IMR-90 (cell line): Measurements from ENCODE around the gene RIPOR3. TPM values are rescaled to one million over a fixed set of nuclear protein-coding genes. Genes with fewer than 3 reads are reported as not detected.
A peak's percentile ranks its signal among the peaks of the same experiment; 100 is the strongest.

ENCODE experiments used
- ATAC-seq: fragments of 200-7000 bp; cut with Tn5 transposase; 2 replicates; pipeline ENCODE4 v1.9.1; 2020; ENCODE audit warnings: low read depth, mild to moderate bottlenecking, moderate library complexity
- BruUV-seq: library from RNA; stranded (reverse); fragments of 400-500 nt; replicated peaks from 2 replicates; lab custom pipeline; 2021; lab: Mats Ljungman, UMichigan
- CTCF ChIA-PET: fragments of 300-600 bp; formaldehyde crosslinking; extraction: SDS; loops from one replicate; lab custom pipeline; 2021; ENCODE audit warnings: antibody characterized with exemption; lab: Yijun Ruan, JAX
- POLR2A ChIA-PET: fragments of 300-600 bp; sonication (Branson Sonifier 250); formaldehyde crosslinking; loops from one replicate; lab custom pipeline; 2022; ENCODE audit warnings: antibody characterized with exemption; ENCODE audit not compliant: unreplicated experiment; lab: Charles Lee
- DNase-seq: peaks from one replicate; pipeline ENCODE4 v3.0.0; 2013
- H2AFZ ChIP-seq: replicated peaks from 2 replicates; pipeline ENCODE3; 2013; ENCODE audit warnings: low read length, mild to moderate bottlenecking; ENCODE audit not compliant: poor library complexity
- H2AK5ac ChIP-seq: 2 replicates; pipeline ENCODE4 v1.6.1; 2013; ENCODE audit warnings: low read depth, low read length, inconsistent platforms
- H2AK9ac ChIP-seq: replicated peaks from 2 replicates; pipeline ENCODE3; 2013; ENCODE audit warnings: mild to moderate bottlenecking, low read depth, low read length, moderate library complexity; ENCODE audit not compliant: poor library complexity
- H2BK120ac ChIP-seq: 2 replicates; pipeline ENCODE4 v1.6.1; 2013; ENCODE audit warnings: low read depth, low read length, inconsistent platforms
- H2BK15ac ChIP-seq: 3 replicates; pipeline ENCODE4 v1.6.1; 2013; ENCODE audit warnings: low read depth, low read length, inconsistent platforms
- H2BK20ac ChIP-seq: 2 replicates; pipeline ENCODE4 v1.6.1; 2013; ENCODE audit warnings: low read depth, mild to moderate bottlenecking, inconsistent platforms, low read length, moderate library complexity
- H2BK5ac ChIP-seq: 2 replicates; pipeline ENCODE4 v1.6.1; 2013; ENCODE audit warnings: mild to moderate bottlenecking, low read depth, low read length, inconsistent platforms; ENCODE audit not compliant: poor library complexity, severe bottlenecking
- H3K14ac ChIP-seq: replicated peaks from 2 replicates; pipeline ENCODE4 v1.6.1; 2013; ENCODE audit warnings: low read depth, low read length, inconsistent platforms
- H3K18ac ChIP-seq: 2 replicates; pipeline ENCODE4 v1.6.1; 2013; ENCODE audit warnings: low read depth, low read length, control low read depth
- H3K23ac ChIP-seq: 2 replicates; pipeline ENCODE4 v1.6.1; 2013; ENCODE audit warnings: low read depth, low read length, inconsistent platforms
- H3K27ac ChIP-seq: 2 replicates; pipeline ENCODE4 v1.5.1; 2013; ENCODE audit warnings: mild to moderate bottlenecking, control low read depth, low read length; ENCODE audit not compliant: insufficient read depth
- H3K27me3 ChIP-seq: 2 replicates; pipeline ENCODE4 v1.6.1; 2013; ENCODE audit warnings: low read length; ENCODE audit not compliant: control insufficient read depth, insufficient read depth
- H3K36me3 ChIP-seq: 2 replicates; pipeline ENCODE4 v1.6.1; 2013; ENCODE audit warnings: low read length, mixed read lengths; ENCODE audit not compliant: control insufficient read depth, insufficient read depth
- H3K4ac ChIP-seq: 2 replicates; pipeline ENCODE4 v1.6.1; 2013; ENCODE audit warnings: low read depth, low read length, inconsistent platforms
- H3K4me1 ChIP-seq: 2 replicates; pipeline ENCODE4 v1.6.1; 2013; ENCODE audit warnings: low read length, mixed read lengths; ENCODE audit not compliant: control insufficient read depth, insufficient read depth
- H3K4me2 ChIP-seq: 2 replicates; pipeline ENCODE4 v1.6.1; 2013; ENCODE audit warnings: low read depth, mild to moderate bottlenecking, control low read depth, low read length, moderate library complexity
- H3K4me3 ChIP-seq: 2 replicates; pipeline ENCODE4 v1.5.1; 2013; ENCODE audit warnings: low read depth, mild to moderate bottlenecking, control low read depth, low read length, moderate library complexity; ENCODE audit not compliant: insufficient read depth
- H3K56ac ChIP-seq: 2 replicates; pipeline ENCODE4 v1.6.1; 2013; ENCODE audit warnings: low read length, inconsistent platforms; ENCODE audit not compliant: insufficient read depth; ENCODE audit errors: extremely low read depth
- H3K79me1 ChIP-seq, 2 experiments: 2 replicates each; pipeline ENCODE4 v1.6.1; 2013; ENCODE audit warnings: low read length in 2 of 2, inconsistent platforms in 1 of 2, low read depth in 1 of 2
- H3K9ac ChIP-seq: 2 replicates; pipeline ENCODE4 v1.6.1; 2013; ENCODE audit warnings: low read depth, low read length, control low read depth
- H3K9me1 ChIP-seq: 2 replicates; pipeline ENCODE4 v1.6.1; 2013; ENCODE audit warnings: low read length, inconsistent platforms; ENCODE audit not compliant: insufficient read depth
- H3K9me3 ChIP-seq: 2 replicates; pipeline ENCODE4 v1.6.1; 2013; ENCODE audit warnings: low read length; ENCODE audit not compliant: control insufficient read depth, insufficient read depth
- H4K20me1 ChIP-seq: 2 replicates; pipeline ENCODE4 v1.6.1; 2013; ENCODE audit warnings: low read length, inconsistent platforms; ENCODE audit not compliant: insufficient read depth
- H4K5ac ChIP-seq: 2 replicates; pipeline ENCODE4 v1.6.1; 2013; ENCODE audit warnings: mild to moderate bottlenecking, low read depth, low read length, control low read depth
- H4K8ac ChIP-seq, 2 experiments: 2 replicates each; pipeline ENCODE4 v1.6.1; 2013; ENCODE audit warnings: low read depth in 2 of 2, low read length in 2 of 2, control low read depth in 1 of 2, inconsistent platforms in 1 of 2
- H4K91ac ChIP-seq: 2 replicates; pipeline ENCODE4 v1.6.1; 2013; ENCODE audit warnings: low read depth, low read length, inconsistent platforms; ENCODE audit not compliant: insufficient read depth
- BHLHE40 ChIP-seq: fragments of 150-350 bp; IDR thresholded peaks from 2 replicates; pipeline ENCODE4 v1.6.1; 2016; ENCODE audit warnings: mild to moderate bottlenecking, low read depth, low read length
- CEBPB ChIP-seq: IDR thresholded peaks from 2 replicates; pipeline ENCODE4 v1.6.1; 2012; ENCODE audit warnings: low read depth, low read length, improper control_type of control experiment
- CHD1 ChIP-seq: IDR thresholded peaks from 2 replicates; pipeline ENCODE4 v1.6.1; 2012; ENCODE audit warnings: low read depth, low read length, improper control_type of control experiment
- FOS ChIP-seq: fragments of 150-350 bp; IDR thresholded peaks from 2 replicates; pipeline ENCODE4 v1.6.1; 2016; ENCODE audit warnings: low read depth, low read length
- MAFK ChIP-seq: IDR thresholded peaks from 2 replicates; pipeline ENCODE4 v1.6.1; 2012; ENCODE audit warnings: low read depth, low read length, improper control_type of control experiment
- MAZ ChIP-seq: IDR thresholded peaks from 2 replicates; pipeline ENCODE4 v1.6.1; 2012; ENCODE audit warnings: low read depth, mild to moderate bottlenecking, low read length, improper control_type of control experiment, moderate library complexity, borderline replicate concordance
- NFE2L2 ChIP-seq: fragments of 150-350 bp; IDR thresholded peaks from 2 replicates; pipeline ENCODE4 v1.6.1; 2016; ENCODE audit warnings: low read depth, mild to moderate bottlenecking, low read length
- POLR2A ChIP-seq: IDR thresholded peaks from 2 replicates; pipeline ENCODE4 v1.6.1; 2012; ENCODE audit warnings: mild to moderate bottlenecking, low read depth, low read length
- RAD21 ChIP-seq: IDR thresholded peaks from 2 replicates; pipeline ENCODE4 v1.6.1; 2012; ENCODE audit warnings: low read length, improper control_type of control experiment
- RCOR1 ChIP-seq: IDR thresholded peaks from 2 replicates; pipeline ENCODE4 v1.6.1; 2012; ENCODE audit warnings: mild to moderate bottlenecking, low read length, improper control_type of control experiment; ENCODE audit not compliant: insufficient replicate concordance
- RFX5 ChIP-seq: IDR thresholded peaks from 2 replicates; pipeline ENCODE4 v1.8.0; 2012; ENCODE audit warnings: low read depth, mild to moderate bottlenecking, low read length, moderate library complexity
- SMC3 ChIP-seq: fragments of 150-350 bp; IDR thresholded peaks from 2 replicates; pipeline ENCODE4 v1.6.1; 2016; ENCODE audit warnings: low read depth, mild to moderate bottlenecking, antibody characterized with exemption, low read length, moderate library complexity
- whole genome bisulfite sequencing, 2 experiments: methylation state at CpG; one replicate each; pipeline versions ENCODE4 v1.1.5 to v1.1.7; 2013; ENCODE audit warnings: missing lambda C conversion rate in 2 of 2; ENCODE audit not compliant: insufficient read length in 1 of 2; ENCODE audit errors: extremely low coverage in 2 of 2; 5-methylcytosine and 5-hydroxymethylcytosine counted together
- dilution Hi-C: fragments of 300-500 bp; cut with HindIII; formaldehyde crosslinking; loops from one replicate; pipeline ENCODE4 v1.14.3; 2018; ENCODE audit warnings: low sequenced_read_pairs; ENCODE audit not compliant: unreplicated experiment
- in situ Hi-C: fragments of 300-500 bp; cut with MboI; formaldehyde crosslinking; loops from 3 replicates; pipeline ENCODE4 v1.14.3; 2019; ENCODE audit warnings: low sequenced_read_pairs, inconsistent platforms, mixed read lengths
- intact Hi-C: fragments of 100-400 bp; cut with micrococcal nuclease; formaldehyde crosslinking; loops from 2 replicates; pipeline ENCODE4 v1.10.0; 2022
- polyA plus RNA-seq, 3 experiments: library from polyadenylated mRNA; depleted of rRNA; stranded (reverse); fragments of >200 nt; gene quantifications; 2 replicates each; pipeline ENCODE4 v1.2.3, GENCODE V29; 2012; ENCODE audit warnings: low replicate concordance in 1 of 3
- total RNA-seq: library from RNA; depleted of rRNA; stranded (reverse); fragments of >200 nt; gene quantifications from 2 replicates; pipeline ENCODE4 v1.2.3, GENCODE V29; 2012
- TF ChIP-seq, protein P1 (sequence below): fragments of 150-350 bp; IDR thresholded peaks from 2 replicates; pipeline ENCODE4 v1.6.1; 2017; ENCODE audit warnings: mild to moderate bottlenecking, antibody characterized with exemption, low read length, low read depth
- TF ChIP-seq, protein P2 (sequence below): conservative IDR thresholded peaks from 2 replicates; pipeline ENCODE4 v1.5.1; 2012; ENCODE audit warnings: mild to moderate bottlenecking, low read depth, low read length, improper control_type of control experiment
- TF ChIP-seq, protein P3 (sequence below): fragments of 150-350 bp; IDR thresholded peaks from 2 replicates; pipeline ENCODE4 v1.6.1; 2016; ENCODE audit warnings: low read depth, mild to moderate bottlenecking, low read length, moderate library complexity, borderline replicate concordance

Gene RIPOR3
- total and polyA plus RNA-seq, 2 of the 4 experiments (the other 2 are of a cell fraction) = 0.54 to 1.7 TPM

DNA sequence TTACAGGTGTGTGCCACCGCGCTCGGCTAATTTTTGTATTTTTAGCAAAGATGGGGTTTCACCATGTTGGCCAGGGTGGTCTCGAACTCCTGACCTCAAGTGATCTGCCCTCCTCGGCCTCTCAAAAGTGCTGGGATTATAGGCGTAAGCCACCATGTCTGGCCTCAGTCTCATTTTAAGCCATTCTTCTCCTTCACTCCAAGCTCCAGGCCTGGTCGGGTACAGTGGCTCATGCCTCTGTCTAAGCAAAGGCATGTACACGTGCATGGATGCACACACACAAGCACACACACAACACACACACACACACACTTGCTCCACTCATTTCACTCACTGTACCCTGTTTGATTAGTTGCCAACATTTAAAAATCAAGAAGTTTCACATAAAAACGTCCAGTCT lies 32.3 kb upstream of the RIPOR3 start:
- Histone ChIP-seq H2AFZ (no peak overlapping the region), H2AK9ac (no peak overlapping the region), H3K79me1 (no peaks in the 10 kb centered on the region), H3K56ac (no peak overlapping the region), H4K8ac (peak overlapping the region in 1 of 2 experiments; percentile 14; a peak in 1 of 4 replicates), H2BK15ac (peak overlapping the region; percentile 74; the same call in 1 of the 3 replicates), H4K91ac (no peak overlapping the region), H3K18ac (no peak overlapping the region), H3K27ac (no peak overlapping the region), H3K4me2 (no peak overlapping the region), H3K36me3 (no peaks in the 10 kb centered on the region), H3K4me1 (peaks cover 13% of the 10 kb centered on the region), H2BK120ac (peak overlapping the region; percentile 82; the same call in 1 of the 2 replicates), H3K23ac (no peak overlapping the region), H3K4me3 (no peak overlapping the region), H2AK5ac (peak overlapping the region; percentile 94; the same call in 1 of the 2 replicates), H3K4ac (peak overlapping the region; percentile 76), H3K9ac (no peak overlapping the region), H3K9me3 (no peaks in the 10 kb centered on the region), H4K20me1 (no peaks in the 10 kb centered on the region), H3K27me3 (no peaks in the 10 kb centered on the region), H4K5ac (no peak overlapping the region), H3K14ac (no peak overlapping the region), H2BK20ac (peak overlapping the region; percentile 88; the same call in 1 of the 2 replicates), H3K9me1 (peaks cover 18% of the 10 kb centered on the region), H2BK5ac (no peak overlapping the region)
- TF ChIP-seq RCOR1 = no peak
- TF ChIP-seq RAD21 = no peak
- TF ChIP-seq POLR2A = no peak
- no peak for TF ChIP-seq FOS
- TF ChIP-seq BHLHE40 = no peak
- no peak for TF ChIP-seq CEBPB
- no peak for TF ChIP-seq NFE2L2
- TF ChIP-seq MAZ = no peak
- no peak for TF ChIP-seq MAFK
- TF ChIP-seq SMC3 = no peak
- TF ChIP-seq, protein P1, sequence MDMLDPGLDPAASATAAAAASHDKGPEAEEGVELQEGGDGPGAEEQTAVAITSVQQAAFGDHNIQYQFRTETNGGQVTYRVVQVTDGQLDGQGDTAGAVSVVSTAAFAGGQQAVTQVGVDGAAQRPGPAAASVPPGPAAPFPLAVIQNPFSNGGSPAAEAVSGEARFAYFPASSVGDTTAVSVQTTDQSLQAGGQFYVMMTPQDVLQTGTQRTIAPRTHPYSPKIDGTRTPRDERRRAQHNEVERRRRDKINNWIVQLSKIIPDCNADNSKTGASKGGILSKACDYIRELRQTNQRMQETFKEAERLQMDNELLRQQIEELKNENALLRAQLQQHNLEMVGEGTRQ = no peak
- TF ChIP-seq, protein P2, sequence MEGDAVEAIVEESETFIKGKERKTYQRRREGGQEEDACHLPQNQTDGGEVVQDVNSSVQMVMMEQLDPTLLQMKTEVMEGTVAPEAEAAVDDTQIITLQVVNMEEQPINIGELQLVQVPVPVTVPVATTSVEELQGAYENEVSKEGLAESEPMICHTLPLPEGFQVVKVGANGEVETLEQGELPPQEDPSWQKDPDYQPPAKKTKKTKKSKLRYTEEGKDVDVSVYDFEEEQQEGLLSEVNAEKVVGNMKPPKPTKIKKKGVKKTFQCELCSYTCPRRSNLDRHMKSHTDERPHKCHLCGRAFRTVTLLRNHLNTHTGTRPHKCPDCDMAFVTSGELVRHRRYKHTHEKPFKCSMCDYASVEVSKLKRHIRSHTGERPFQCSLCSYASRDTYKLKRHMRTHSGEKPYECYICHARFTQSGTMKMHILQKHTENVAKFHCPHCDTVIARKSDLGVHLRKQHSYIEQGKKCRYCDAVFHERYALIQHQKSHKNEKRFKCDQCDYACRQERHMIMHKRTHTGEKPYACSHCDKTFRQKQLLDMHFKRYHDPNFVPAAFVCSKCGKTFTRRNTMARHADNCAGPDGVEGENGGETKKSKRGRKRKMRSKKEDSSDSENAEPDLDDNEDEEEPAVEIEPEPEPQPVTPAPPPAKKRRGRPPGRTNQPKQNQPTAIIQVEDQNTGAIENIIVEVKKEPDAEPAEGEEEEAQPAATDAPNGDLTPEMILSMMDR = no peak
- TF ChIP-seq RFX5 = no peak
- no peak for TF ChIP-seq CHD1
- TF ChIP-seq, protein P3, sequence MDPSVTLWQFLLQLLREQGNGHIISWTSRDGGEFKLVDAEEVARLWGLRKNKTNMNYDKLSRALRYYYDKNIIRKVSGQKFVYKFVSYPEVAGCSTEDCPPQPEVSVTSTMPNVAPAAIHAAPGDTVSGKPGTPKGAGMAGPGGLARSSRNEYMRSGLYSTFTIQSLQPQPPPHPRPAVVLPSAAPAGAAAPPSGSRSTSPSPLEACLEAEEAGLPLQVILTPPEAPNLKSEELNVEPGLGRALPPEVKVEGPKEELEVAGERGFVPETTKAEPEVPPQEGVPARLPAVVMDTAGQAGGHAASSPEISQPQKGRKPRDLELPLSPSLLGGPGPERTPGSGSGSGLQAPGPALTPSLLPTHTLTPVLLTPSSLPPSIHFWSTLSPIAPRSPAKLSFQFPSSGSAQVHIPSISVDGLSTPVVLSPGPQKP = no peak
- POLR2A ChIA-PET = no interaction called here
- dilution Hi-C loops = no loop called here
- 100% methylated on average over 2 of the region's 9 CpGs; no CpG with 5 or more reads in 1 of the 2 experiments for WGBS, 2 experiments
- DNase-seq (no peak), ATAC-seq (no peak)
- CTCF ChIA-PET = interaction anchor here (0.6 to 2.9 kb wide), 2 partner anchors 10 to 30 kb away, joined by 3 to 11 read pairs; no protein-coding TSS in a partner anchor
- BruUV-seq = no TSS peak
- in situ Hi-C loops = no loop called here
- intact Hi-C loops = no loop called here
